ENCODE measurements around the gene RNF157. TPM values are rescaled to one million over a fixed set of nuclear protein-coding genes. Genes with fewer than 3 reads are reported as not detected.

The RNF157 gene
- total and polyA plus RNA-seq, 2 of the 13 experiments (the other 11 are each of a cell fraction or from before 2014, with no cell fraction given) = 0.44 to 1.5 TPM

DNA sequence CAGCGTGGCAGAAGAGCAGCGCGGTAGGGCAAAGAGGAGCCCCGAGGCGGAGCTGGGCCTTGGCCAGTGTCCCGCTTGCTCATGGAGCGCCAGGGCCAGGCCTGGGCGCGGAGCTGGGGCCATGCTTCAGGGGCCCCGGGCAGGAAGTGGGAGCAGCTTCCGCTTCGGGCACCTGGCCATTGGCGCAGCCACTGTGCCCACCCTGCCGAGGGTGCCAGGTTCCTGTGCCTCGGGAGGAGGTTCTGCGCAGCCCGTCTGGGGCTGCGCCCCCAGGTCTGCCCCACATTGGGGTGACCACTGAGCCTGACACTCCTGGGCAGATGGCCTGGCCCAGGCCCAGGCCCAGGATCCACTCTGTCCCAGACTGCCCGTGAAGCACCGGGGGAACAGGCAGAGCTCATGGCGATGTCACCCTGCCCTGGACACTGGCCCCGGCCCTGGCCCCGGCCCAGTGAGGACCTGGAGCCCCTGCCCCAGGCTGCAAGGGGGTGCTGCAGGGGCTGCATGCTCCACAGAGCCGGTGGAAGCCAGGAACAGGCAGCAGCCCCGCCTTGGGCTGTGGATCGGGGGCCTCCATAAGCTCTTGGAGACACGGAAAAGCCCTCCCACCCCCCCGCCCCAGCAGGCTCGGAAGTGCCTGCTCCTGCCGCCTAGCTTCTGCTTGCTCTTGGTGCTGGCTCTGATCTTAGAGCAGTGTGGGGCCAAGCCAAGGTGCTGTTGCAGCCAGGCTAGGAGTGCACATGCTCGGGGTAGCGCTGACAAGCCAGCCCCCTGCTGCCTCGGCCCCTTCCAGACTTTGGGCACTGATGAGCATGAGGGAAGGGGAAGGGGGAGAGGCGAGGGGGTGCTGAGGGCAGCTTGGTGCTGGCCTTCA is 63.4 kb downstream of the RNF157 start (continued):
- TF ChIP-seq STAT5B (CRISPR knock-in tag; IDR thresholded peaks at IDR 0.05) (no peak), ADNP (CRISPR knock-in tag; IDR thresholded peaks at IDR 0.05) (no peak), ELF1 (CRISPR knock-in tag; IDR thresholded peaks at IDR 0.05) (no peak), ZNF768 (CRISPR knock-in tag; IDR thresholded peaks at IDR 0.05) (peak; percentile 43; the same call in 1 of the 2 replicates), ZNF839 (CRISPR knock-in tag; IDR thresholded peaks at IDR 0.05; ENCODE audit: borderline replicate concordance) (no peak), ETV6 (CRISPR knock-in tag; conservative IDR thresholded peaks at IDR 0.05) (no peak), SRF (IDR thresholded peaks at IDR 0.05; ENCODE audit: low read depth, low read length) (no peak), ZNF619 (CRISPR knock-in tag; IDR thresholded peaks at IDR 0.05) (no peak), ZKSCAN5 (CRISPR knock-in tag; IDR thresholded peaks at IDR 0.05) (no peak), CCDC6 (CRISPR knock-in tag; IDR thresholded peaks at IDR 0.05) (no peak), ZNF501 (CRISPR knock-in tag; IDR thresholded peaks at IDR 0.05) (no peak)
- TF ChIP-seq, protein P1, sequence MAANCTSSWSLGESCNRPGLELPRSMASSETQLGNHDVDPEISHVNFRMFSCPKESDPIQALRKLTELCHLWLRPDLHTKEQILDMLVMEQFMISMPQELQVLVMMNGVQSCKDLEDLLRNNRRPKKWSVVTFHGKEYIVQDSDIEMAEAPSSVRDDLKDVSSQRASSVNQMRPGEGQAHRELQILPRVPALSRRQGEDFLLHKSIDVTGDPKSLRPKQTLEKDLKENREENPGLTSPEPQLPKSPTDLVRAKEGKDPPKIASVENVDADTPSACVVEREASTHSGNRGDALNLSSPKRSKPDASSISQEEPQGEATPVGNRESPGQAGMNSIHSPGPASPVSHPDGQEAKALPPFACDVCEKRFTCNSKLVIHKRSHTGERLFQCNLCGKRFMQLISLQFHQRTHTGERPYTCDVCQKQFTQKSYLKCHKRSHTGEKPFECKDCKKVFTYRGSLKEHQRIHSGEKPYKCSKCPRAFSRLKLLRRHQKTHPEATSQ (CRISPR knock-in tag; IDR thresholded peaks at IDR 0.05; ENCODE audit: borderline replicate concordance) = no peak
- TF ChIP-seq, protein P2, sequence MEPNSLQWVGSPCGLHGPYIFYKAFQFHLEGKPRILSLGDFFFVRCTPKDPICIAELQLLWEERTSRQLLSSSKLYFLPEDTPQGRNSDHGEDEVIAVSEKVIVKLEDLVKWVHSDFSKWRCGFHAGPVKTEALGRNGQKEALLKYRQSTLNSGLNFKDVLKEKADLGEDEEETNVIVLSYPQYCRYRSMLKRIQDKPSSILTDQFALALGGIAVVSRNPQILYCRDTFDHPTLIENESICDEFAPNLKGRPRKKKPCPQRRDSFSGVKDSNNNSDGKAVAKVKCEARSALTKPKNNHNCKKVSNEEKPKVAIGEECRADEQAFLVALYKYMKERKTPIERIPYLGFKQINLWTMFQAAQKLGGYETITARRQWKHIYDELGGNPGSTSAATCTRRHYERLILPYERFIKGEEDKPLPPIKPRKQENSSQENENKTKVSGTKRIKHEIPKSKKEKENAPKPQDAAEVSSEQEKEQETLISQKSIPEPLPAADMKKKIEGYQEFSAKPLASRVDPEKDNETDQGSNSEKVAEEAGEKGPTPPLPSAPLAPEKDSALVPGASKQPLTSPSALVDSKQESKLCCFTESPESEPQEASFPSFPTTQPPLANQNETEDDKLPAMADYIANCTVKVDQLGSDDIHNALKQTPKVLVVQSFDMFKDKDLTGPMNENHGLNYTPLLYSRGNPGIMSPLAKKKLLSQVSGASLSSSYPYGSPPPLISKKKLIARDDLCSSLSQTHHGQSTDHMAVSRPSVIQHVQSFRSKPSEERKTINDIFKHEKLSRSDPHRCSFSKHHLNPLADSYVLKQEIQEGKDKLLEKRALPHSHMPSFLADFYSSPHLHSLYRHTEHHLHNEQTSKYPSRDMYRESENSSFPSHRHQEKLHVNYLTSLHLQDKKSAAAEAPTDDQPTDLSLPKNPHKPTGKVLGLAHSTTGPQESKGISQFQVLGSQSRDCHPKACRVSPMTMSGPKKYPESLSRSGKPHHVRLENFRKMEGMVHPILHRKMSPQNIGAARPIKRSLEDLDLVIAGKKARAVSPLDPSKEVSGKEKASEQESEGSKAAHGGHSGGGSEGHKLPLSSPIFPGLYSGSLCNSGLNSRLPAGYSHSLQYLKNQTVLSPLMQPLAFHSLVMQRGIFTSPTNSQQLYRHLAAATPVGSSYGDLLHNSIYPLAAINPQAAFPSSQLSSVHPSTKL (CRISPR knock-in tag; IDR thresholded peaks at IDR 0.05) = no peak
- TF ChIP-seq, protein P3, sequence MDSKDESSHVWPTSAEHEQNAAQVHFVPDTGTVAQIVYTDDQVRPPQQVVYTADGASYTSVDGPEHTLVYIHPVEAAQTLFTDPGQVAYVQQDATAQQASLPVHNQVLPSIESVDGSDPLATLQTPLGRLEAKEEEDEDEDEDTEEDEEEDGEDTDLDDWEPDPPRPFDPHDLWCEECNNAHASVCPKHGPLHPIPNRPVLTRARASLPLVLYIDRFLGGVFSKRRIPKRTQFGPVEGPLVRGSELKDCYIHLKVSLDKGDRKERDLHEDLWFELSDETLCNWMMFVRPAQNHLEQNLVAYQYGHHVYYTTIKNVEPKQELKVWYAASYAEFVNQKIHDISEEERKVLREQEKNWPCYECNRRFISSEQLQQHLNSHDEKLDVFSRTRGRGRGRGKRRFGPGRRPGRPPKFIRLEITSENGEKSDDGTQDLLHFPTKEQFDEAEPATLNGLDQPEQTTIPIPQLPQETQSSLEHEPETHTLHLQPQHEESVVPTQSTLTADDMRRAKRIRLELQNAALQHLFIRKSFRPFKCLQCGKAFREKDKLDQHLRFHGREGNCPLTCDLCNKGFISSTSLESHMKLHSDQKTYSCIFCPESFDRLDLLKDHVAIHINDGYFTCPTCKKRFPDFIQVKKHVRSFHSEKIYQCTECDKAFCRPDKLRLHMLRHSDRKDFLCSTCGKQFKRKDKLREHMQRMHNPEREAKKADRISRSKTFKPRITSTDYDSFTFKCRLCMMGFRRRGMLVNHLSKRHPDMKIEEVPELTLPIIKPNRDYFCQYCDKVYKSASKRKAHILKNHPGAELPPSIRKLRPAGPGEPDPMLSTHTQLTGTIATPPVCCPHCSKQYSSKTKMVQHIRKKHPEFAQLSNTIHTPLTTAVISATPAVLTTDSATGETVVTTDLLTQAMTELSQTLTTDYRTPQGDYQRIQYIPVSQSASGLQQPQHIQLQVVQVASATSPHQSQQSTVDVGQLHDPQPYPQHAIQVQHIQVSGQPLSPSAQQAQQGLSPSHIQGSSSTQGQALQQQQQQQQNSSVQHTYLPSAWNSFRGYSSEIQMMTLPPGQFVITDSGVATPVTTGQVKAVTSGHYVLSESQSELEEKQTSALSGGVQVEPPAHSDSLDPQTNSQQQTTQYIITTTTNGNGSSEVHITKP (CRISPR knock-in tag; IDR thresholded peaks at IDR 0.05; ENCODE audit: low read depth) = no peak
- TF ChIP-seq, protein P4, sequence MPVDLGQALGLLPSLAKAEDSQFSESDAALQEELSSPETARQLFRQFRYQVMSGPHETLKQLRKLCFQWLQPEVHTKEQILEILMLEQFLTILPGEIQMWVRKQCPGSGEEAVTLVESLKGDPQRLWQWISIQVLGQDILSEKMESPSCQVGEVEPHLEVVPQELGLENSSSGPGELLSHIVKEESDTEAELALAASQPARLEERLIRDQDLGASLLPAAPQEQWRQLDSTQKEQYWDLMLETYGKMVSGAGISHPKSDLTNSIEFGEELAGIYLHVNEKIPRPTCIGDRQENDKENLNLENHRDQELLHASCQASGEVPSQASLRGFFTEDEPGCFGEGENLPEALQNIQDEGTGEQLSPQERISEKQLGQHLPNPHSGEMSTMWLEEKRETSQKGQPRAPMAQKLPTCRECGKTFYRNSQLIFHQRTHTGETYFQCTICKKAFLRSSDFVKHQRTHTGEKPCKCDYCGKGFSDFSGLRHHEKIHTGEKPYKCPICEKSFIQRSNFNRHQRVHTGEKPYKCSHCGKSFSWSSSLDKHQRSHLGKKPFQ (CRISPR knock-in tag; IDR thresholded peaks at IDR 0.05; ENCODE audit: insufficient replicate concordance) = no peak
- TF ChIP-seq, protein P5, sequence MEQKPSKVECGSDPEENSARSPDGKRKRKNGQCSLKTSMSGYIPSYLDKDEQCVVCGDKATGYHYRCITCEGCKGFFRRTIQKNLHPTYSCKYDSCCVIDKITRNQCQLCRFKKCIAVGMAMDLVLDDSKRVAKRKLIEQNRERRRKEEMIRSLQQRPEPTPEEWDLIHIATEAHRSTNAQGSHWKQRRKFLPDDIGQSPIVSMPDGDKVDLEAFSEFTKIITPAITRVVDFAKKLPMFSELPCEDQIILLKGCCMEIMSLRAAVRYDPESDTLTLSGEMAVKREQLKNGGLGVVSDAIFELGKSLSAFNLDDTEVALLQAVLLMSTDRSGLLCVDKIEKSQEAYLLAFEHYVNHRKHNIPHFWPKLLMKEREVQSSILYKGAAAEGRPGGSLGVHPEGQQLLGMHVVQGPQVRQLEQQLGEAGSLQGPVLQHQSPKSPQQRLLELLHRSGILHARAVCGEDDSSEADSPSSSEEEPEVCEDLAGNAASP (CRISPR knock-in tag; IDR thresholded peaks at IDR 0.05; ENCODE audit: borderline replicate concordance) = no peak
